Esophagus (tissue), 2 donors: ENCODE data around the gene MTCL3.

Experiments used
- H3K27ac ChIP-seq, 2 donors: one replicate each; pipeline ENCODE4 v1.5.1; 2013; ENCODE audit warnings: low read depth in 2 of 2, mild to moderate bottlenecking in 2 of 2, inconsistent platforms in 1 of 2, low read length in 1 of 2, moderate library complexity in 1 of 2
- H3K27me3 ChIP-seq, 2 donors: one replicate each; pipeline ENCODE4 v1.6.1; 2013; ENCODE audit warnings: low read length in 2 of 2, control low read depth in 1 of 2, mild to moderate bottlenecking in 1 of 2; ENCODE audit not compliant: insufficient read depth in 2 of 2, control insufficient read depth in 1 of 2
- H3K36me3 ChIP-seq, 2 donors: one replicate each; pipeline ENCODE4 v1.6.1; 2013; ENCODE audit warnings: low read length in 1 of 2; ENCODE audit not compliant: control insufficient read depth in 2 of 2, insufficient read depth in 2 of 2
- H3K4me1 ChIP-seq, 2 donors: one replicate each; pipeline ENCODE4 v1.6.1; 2013; ENCODE audit warnings: low read length in 1 of 2; ENCODE audit not compliant: control insufficient read depth in 2 of 2, insufficient read depth in 2 of 2
- H3K4me3 ChIP-seq, 2 donors: one replicate each; pipeline ENCODE4 v1.5.1; 2013; ENCODE audit warnings: low read length in 2 of 2, mild to moderate bottlenecking in 2 of 2, low read depth in 1 of 2, moderate library complexity in 1 of 2
- H3K9me3 ChIP-seq, 2 donors: one replicate each; pipeline ENCODE4 v1.6.1; 2013; ENCODE audit warnings: mild to moderate bottlenecking in 2 of 2, low read depth in 1 of 2, low read length in 1 of 2, moderate library complexity in 1 of 2; ENCODE audit not compliant: control insufficient read depth in 2 of 2, insufficient read depth in 1 of 2
- WGBS, 2 donors: extraction: QIAGEN DNeasy Blood & Tissue Kit; methylation state at CpG; one replicate each; pipeline ENCODE4 v1.1.7; 2013; 5-methylcytosine and 5-hydroxymethylcytosine counted together
- donor health status: healthy with polysubstance abuse.
- donor health status: Bipolar disorder and iron deficiency.

MTCL3 gene

DNA sequence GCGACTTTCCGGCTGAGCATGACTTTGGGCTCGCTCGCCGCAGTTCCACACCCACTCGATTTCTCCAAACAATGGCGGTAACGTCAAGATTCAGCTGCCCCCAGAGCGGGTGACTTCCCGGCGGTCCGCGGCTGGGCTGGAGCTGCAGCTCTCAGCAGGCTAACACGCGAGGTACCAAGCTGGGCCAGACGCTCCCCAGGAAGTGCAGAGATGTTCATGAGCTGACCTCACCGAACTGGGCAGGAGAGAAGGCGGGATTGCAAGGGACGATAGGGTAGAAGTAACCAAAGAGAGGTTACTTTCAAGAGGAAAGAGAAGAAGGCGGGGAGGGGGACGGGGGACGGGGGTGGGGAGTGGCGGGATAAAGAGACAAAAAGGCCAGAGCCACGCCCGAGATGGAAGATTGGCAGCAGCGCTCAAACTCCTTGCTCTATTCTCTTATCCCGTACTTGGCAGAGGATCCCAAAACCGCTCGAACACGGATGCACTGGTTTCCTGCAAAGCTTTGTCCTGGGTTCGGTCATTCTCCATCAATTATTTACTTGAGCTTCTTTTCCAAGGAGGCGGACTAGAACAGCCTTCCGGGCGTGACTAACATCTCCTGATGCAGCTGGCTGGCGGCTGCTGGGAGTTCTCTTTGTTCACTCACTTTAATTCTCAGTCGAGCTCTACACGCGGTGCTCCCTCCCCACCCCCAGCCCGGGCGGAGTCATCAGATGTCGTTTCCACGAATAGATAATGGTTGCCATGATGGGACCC, at the start of gene MTCL3:
MTCL3 (minus strand) TSS at position 626 of the 759 bp plus-strand sequence.
- Histone ChIP-seq H3K27me3 (peaks cover 5 to 13% of the 10 kb centered on the region in 2 donors), H3K27ac (no peak within 1 kb of the TSS), H3K36me3 (no peaks in the 10 kb centered on the region), H3K4me1 (peaks cover 17 to 19% of the 10 kb centered on the region in 2 donors), H3K4me3 (peak within 1 kb of the TSS in 1 of 2 donors; percentile 4), H3K9me3 (no peaks in the 10 kb centered on the region)
- 4 to 5% methylated on average over 42 of the region's 42 CpGs for WGBS, 2 donors

DNA sequence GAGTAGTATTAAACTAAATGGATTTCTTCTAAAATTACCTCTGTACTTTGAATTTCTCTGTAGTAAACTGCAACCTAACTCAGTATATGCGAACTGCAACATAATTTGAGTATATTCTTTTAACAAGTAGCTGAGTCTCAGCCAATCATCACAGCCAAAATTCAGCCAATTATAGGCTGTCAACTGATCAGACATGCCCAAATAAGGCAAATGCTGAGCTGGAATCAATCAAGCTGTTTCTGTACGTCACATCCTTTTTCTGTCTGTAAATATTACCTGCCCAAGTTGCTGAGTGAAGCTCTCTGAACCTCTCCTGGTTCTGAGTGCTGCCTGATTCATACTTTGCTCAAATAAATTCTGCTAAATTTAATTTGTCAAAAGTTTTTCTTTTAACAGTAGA, 48.3 kb upstream of the MTCL3 start:
- Histone ChIP-seq H3K36me3 (no peaks in the 10 kb centered on the region), H3K9me3 (no peaks in the 10 kb centered on the region), H3K4me1 (no peaks in the 10 kb centered on the region), H3K27ac (no peak overlapping the region), H3K27me3 (no peaks in the 10 kb centered on the region), H3K4me3 (no peak overlapping the region)
- 48 to 72% methylated on average over 2 of the region's 2 CpGs for WGBS, 2 donors

DNA sequence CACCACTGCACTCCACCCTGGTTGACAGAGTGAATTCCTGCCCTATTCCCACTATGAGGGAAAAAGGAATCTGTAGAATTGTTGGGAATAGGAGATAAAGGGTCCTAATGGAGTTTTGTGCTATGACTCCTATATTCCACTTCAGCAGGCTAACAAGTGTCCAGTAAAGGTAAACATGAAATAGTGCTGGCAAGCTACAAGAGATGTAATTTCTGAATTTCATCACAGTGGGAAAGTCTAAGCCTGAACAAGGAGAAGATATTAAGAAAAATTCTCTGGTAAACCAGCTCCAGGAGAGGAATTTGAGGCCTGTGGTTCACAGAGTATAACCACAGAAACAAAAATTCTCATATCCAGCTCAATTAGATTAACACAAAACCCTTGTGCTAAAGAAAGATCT, 47.5 kb upstream of the MTCL3 start:
- no peak overlapping the region for H3K27ac ChIP-seq
- H3K4me1 ChIP-seq, result no peaks in the 10 kb centered on the region

DNA sequence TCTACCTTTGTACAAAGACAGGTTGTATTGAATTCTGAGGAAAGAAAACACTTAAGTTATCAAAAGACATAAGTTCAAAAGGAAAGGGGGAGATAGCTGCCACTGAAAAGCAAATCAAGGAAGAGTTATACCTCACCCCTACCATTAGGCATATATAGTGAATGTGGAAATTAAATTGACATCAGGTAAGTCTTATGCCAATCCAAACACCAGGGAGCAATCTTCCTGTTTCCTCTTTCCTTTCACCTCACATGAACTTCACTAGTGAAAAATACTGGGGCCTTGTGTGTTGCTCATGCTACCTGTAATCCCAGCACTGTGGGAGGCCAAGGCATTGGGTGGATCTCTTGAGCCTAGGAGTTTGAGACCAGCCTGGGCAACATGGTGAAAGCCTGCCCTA, 47.0 kb upstream of the MTCL3 start:
- no peaks in the 10 kb centered on the region for H3K27me3 ChIP-seq
- H3K36me3 ChIP-seq, result no peaks in the 10 kb centered on the region
- no peaks in the 10 kb centered on the region for H3K4me1 ChIP-seq
- no peak overlapping the region for H3K27ac ChIP-seq
- no peaks in the 10 kb centered on the region for H3K9me3 ChIP-seq
- no peak overlapping the region for H3K4me3 ChIP-seq

More for the DNA sequence above, 47.5 kb upstream of the MTCL3 start:
- Histone ChIP-seq H3K27me3 (no peaks in the 10 kb centered on the region), H3K36me3 (no peaks in the 10 kb centered on the region), H3K4me3 (no peak overlapping the region), H3K9me3 (no peaks in the 10 kb centered on the region)

DNA sequence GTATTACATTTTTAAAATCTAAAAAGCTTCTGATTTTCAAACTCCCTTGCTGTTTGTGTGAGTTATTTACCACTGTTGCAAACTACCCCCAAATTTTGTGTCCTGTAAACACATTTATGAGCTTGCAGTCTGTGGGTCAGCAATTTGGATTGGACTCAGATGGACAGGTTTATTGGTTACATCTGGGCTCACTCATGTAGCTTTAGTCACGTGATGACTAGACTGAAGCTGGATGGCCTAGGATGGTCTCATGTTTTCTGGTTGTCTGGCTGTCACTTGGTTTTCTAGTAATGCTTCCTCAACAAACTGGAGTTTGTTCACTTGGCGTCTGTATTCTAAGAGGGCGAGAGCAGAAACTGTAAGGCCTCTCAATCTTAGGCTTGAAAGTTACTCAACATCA, 45.6 kb upstream of the MTCL3 start:
- Histone ChIP-seq H3K27ac (no peak overlapping the region), H3K4me3 (no peak overlapping the region), H3K36me3 (no peaks in the 10 kb centered on the region), H3K4me1 (no peaks in the 10 kb centered on the region), H3K9me3 (no peaks in the 10 kb centered on the region), H3K27me3 (no peaks in the 10 kb centered on the region)
- whole genome bisulfite sequencing, 2 donors, result 78 to 91% methylated on average over 3 of the region's 3 CpGs

DNA sequence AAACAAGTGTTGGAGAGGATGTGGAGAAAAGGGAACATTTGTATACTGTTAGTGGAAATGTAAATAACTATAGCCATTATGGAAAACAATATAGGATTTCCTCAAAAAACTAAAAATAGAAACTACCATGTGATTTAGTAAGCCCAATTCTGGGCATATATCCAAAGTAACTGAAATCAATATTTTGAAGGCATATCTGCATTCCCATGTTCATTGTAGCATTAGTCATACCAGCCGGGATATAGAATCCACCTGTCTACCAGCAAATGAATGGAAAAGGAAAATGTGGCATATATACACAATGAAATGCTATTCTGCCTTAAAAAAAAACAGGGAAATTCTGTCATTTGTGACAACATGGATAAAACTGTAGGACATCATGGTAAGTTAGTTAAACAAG, 42.5 kb upstream of the MTCL3 start:
- Histone ChIP-seq H3K4me3 (no peak overlapping the region), H3K36me3 (no peaks in the 10 kb centered on the region), H3K4me1 (no peaks in the 10 kb centered on the region), H3K27me3 (no peaks in the 10 kb centered on the region), H3K9me3 (no peaks in the 10 kb centered on the region), H3K27ac (no peak overlapping the region)
- 22 to 39% methylated on average over 1 of the region's 1 CpG for WGBS, 2 donors

DNA sequence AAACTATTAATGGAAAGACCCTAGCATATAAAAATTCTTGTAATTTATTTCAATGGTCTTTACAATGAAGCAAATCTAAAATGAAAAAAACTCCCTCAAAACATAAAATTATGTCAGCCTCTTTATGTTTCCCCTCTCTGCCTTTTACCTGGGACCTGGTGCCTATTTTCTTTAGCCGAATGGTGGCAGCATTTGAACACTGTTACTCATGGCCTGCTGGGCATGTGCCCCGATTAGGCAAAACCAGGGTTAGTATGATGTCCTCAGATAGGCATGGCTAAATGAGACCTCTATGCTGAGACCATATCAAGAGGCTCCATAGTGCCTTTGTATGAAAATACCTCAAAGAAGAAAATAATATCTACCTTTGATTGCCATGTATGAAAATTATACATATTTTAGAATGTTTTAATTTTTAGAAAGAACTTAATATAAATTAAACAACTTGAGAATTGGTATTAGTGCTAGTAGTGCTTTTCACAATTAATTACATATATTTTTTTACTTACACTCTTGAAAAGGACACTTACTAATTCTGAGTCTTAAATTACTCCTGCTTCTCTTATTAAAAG, 35.4 kb upstream of the MTCL3 start:
- 19 to 21% methylated on average over 2 of the region's 2 CpGs for WGBS, 2 donors
- Histone ChIP-seq H3K4me1 (no peaks in the 10 kb centered on the region), H3K36me3 (no peaks in the 10 kb centered on the region), H3K27ac (no peak overlapping the region), H3K4me3 (no peak overlapping the region), H3K9me3 (no peaks in the 10 kb centered on the region), H3K27me3 (no peaks in the 10 kb centered on the region)

DNA sequence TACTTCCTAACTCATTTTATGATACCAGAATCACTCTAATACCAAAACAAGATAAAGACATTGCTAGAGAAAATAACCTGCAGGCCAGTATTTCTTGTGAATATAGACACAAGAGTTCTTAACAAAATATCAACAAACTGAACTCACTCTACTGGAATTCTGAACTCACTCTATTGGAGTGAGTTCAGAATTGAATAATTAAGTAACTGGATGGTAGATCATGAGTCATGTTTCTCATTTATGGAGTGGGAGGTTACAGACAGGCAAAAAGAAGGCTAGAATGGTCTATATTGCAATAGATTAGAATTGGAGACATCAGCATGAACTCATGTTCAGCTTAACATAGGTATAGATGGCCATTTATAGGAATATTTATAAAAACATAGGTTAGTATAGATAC, 31.3 kb upstream of the MTCL3 start:
- Histone ChIP-seq H3K9me3 (no peaks in the 10 kb centered on the region), H3K27me3 (no peaks in the 10 kb centered on the region), H3K4me3 (no peak overlapping the region), H3K4me1 (no peaks in the 10 kb centered on the region), H3K36me3 (no peaks in the 10 kb centered on the region), H3K27ac (no peak overlapping the region)

DNA sequence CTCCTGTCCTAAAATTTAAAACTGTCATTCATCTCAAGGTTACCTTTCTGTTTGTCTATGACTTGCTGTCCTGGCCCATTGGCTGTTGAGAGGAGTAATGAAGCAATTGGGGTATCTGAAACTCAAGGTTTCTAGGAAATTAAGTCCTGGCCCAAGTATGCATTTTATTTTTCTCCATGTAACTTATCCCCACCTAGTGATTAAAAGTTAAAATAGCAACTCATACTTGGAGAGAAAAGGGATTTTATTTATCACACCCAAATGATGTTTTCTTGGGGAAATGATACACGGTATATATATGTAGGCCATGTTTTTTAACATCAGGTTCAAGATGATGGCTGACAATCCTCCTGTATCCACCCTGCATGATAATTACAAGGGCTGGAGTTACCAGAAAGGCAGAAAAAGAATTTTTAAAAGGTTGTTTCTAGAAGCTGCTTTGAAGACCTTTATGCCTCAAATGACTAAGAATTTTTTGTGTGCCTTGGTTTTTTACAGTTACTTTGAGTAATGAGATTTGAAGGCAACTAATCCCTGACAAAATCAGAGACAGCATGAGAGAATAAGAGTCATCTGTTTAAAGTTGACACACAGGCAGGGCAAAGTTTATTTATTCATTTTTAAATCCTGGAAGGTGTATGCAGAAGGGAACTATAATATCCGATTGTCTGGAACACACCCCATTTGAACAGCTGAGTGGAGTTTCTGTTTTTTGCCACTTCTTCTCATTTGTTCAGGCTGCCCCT, 28.9 kb upstream of the MTCL3 start:
- no peaks in the 10 kb centered on the region for H3K27me3 ChIP-seq
- no peaks in the 10 kb centered on the region for H3K4me1 ChIP-seq
- no peaks in the 10 kb centered on the region for H3K9me3 ChIP-seq
- 50 to 53% methylated on average over 2 of the region's 2 CpGs for WGBS, 2 donors
- no peak overlapping the region for H3K27ac ChIP-seq
- H3K36me3 ChIP-seq, result no peaks in the 10 kb centered on the region
- H3K4me3 ChIP-seq, result no peak overlapping the region
